H1 (cell line): ENCODE measurements around the gene RETREG1. TPM values are rescaled to one million over a fixed set of nuclear protein-coding genes. Genes with fewer than 3 reads are reported as not detected.
A peak's percentile ranks its signal among the peaks of the same experiment; 100 is the strongest.

Experiments used
- CTCF ChIA-PET: fragments of 300-600 bp; sonication (Branson Sonifier 250); formaldehyde crosslinking; loops from one replicate; lab custom pipeline; 2021; ENCODE audit not compliant: partially characterized antibody; lab: Charles Lee
- POLR2A ChIA-PET: fragments of 300-600 bp; sonication (Branson Sonifier 250); formaldehyde crosslinking; loops from one replicate; lab custom pipeline; 2021; ENCODE audit warnings: inconsistent platforms; ENCODE audit not compliant: partially characterized antibody; lab: Charles Lee
- DNase-seq, 2 experiments: peaks; one replicate each; pipeline versions ENCODE4 v3.0.0 to v3.0.0-alpha.2; 2010 to 2022; ENCODE audit warnings: low spot score in 2 of 2, low read depth in 1 of 2, mixed read lengths in 1 of 2
- FAIRE-seq: peaks from 2 replicates; lab custom pipeline; 2011; peaks lifted over from hg19 to GRCh38; lab: Jason Lieb, UNC
- H2AFZ ChIP-seq: 2 replicates; pipeline ENCODE4 v1.8.1; 2012; ENCODE audit warnings: low read length, inconsistent platforms
- H2AK5ac ChIP-seq: 2 replicates; pipeline ENCODE4 v1.6.1; 2013; ENCODE audit warnings: low read depth, low read length
- H2BK120ac ChIP-seq: replicated peaks from 2 replicates; pipeline ENCODE3; 2013; ENCODE audit warnings: low read depth, low read length, inconsistent platforms
- H2BK12ac ChIP-seq: 2 replicates; pipeline ENCODE4 v1.6.1; 2013; ENCODE audit warnings: low read depth, low read length
- H2BK15ac ChIP-seq: 2 replicates; pipeline ENCODE4 v1.6.1; 2013; ENCODE audit warnings: low read length
- H2BK20ac ChIP-seq: 2 replicates; pipeline ENCODE4 v1.6.1; 2013; ENCODE audit warnings: low read length
- H2BK5ac ChIP-seq: 2 replicates; pipeline ENCODE4 v1.6.1; 2013; ENCODE audit warnings: low read depth, low read length
- H3K14ac ChIP-seq: 2 replicates; pipeline ENCODE4 v1.6.1; 2013; ENCODE audit warnings: inconsistent platforms; ENCODE audit not compliant: insufficient read length
- H3K18ac ChIP-seq: 2 replicates; pipeline ENCODE4 v1.6.1; 2013; ENCODE audit warnings: low read length; ENCODE audit errors: extremely low read depth
- H3K23ac ChIP-seq: 2 replicates; pipeline ENCODE4 v1.6.1; 2013; ENCODE audit warnings: inconsistent platforms; ENCODE audit not compliant: insufficient read length
- H3K23me2 ChIP-seq: 2 replicates; pipeline ENCODE4 v1.6.1; 2013; ENCODE audit warnings: low read depth, low read length
- H3K27ac ChIP-seq: 2 replicates; pipeline ENCODE4 v1.6.1; 2011; ENCODE audit warnings: low read depth, low read length, inconsistent platforms
- H3K27me3 ChIP-seq, 4 experiments: replicated peaks in 1 of 4; 1 replicate in 1 of 4; 2 replicates in 3 of 4; pipeline versions ENCODE4 v1.6.1 to v1.8.1; 2011 to 2013; ENCODE audit warnings: low read length in 3 of 4, mild to moderate bottlenecking in 3 of 4, inconsistent platforms in 2 of 4, mixed read lengths in 2 of 4, moderate library complexity in 1 of 4; ENCODE audit not compliant: control insufficient read depth in 3 of 4, insufficient read depth in 3 of 4; ENCODE audit errors: extremely low read depth in 1 of 4
- H3K36me3 ChIP-seq, 4 experiments: 2 replicates each; pipeline versions ENCODE4 v1.6.1 to v1.8.1; 2011 to 2013; ENCODE audit warnings: mild to moderate bottlenecking in 4 of 4, low read length in 3 of 4, moderate library complexity in 2 of 4, control low read depth in 1 of 4, inconsistent platforms in 1 of 4; ENCODE audit not compliant: insufficient read depth in 4 of 4, control insufficient read depth in 2 of 4
- H3K4ac ChIP-seq: replicated peaks from 2 replicates; pipeline ENCODE3; 2013; ENCODE audit warnings: low read length, low read depth, mixed read lengths, inconsistent platforms; ENCODE audit not compliant: insufficient read length
- H3K4me1 ChIP-seq, 4 experiments: replicated peaks in 1 of 4; 1 replicate in 1 of 4; 2 replicates in 3 of 4; pipeline versions ENCODE4 v1.6.1 to v1.8.1; 2011 to 2013; ENCODE audit warnings: low read length in 3 of 4, inconsistent platforms in 2 of 4, mixed read lengths in 1 of 4; ENCODE audit not compliant: insufficient read depth in 4 of 4, control insufficient read depth in 3 of 4
- H3K4me2 ChIP-seq, 2 experiments: 2 replicates each; pipeline versions ENCODE4 v1.6.1 to v1.8.1; 2011 to 2013; ENCODE audit warnings: low read depth in 2 of 2, low read length in 2 of 2, control low read depth in 1 of 2, inconsistent platforms in 1 of 2, mild to moderate bottlenecking in 1 of 2; ENCODE audit not compliant: insufficient read depth in 1 of 2
- H3K4me3 ChIP-seq, 4 experiments: fragments of 200-600, 300-600 bp in 1 of 4; sonication (generic), shearing (Covaris generic), sonication (Bioruptor Twin) in 1 of 4; 2 replicates each; pipeline versions ENCODE4 v1.5.1 to v1.8.1; 2011 to 2016; ENCODE audit warnings: low read length in 4 of 4, low read depth in 3 of 4, control low read depth in 2 of 4, inconsistent platforms in 2 of 4, mild to moderate bottlenecking in 2 of 4, mixed read lengths in 1 of 4, moderate library complexity in 1 of 4; ENCODE audit not compliant: insufficient read depth in 2 of 4; ENCODE audit errors: extremely low read depth in 1 of 4
- H3K56ac ChIP-seq: replicated peaks from 2 replicates; pipeline ENCODE3; 2013; ENCODE audit warnings: low read depth, mild to moderate bottlenecking, mixed read lengths, low read length, inconsistent platforms; ENCODE audit not compliant: insufficient read length
- H3K79me1 ChIP-seq: 2 replicates; pipeline ENCODE4 v1.6.1; 2013; ENCODE audit warnings: low read depth, low read length, control low read depth
- H3K79me2 ChIP-seq, 2 experiments: 2 replicates each; pipeline versions ENCODE4 v1.6.1 to v1.8.1; 2012 to 2013; ENCODE audit warnings: low read length in 2 of 2, mild to moderate bottlenecking in 2 of 2, inconsistent platforms in 1 of 2; ENCODE audit not compliant: insufficient read depth in 2 of 2, control insufficient read depth in 1 of 2
- H3K9ac ChIP-seq, 4 experiments: replicated peaks in 1 of 4; 1 replicate in 1 of 4; 2 replicates in 3 of 4; pipeline versions ENCODE4 v1.6.1 to v1.8.1; 2011 to 2013; ENCODE audit warnings: low read depth in 3 of 4, low read length in 3 of 4, control low read depth in 2 of 4, mild to moderate bottlenecking in 2 of 4, moderate library complexity in 2 of 4, inconsistent platforms in 1 of 4; ENCODE audit errors: extremely low read depth in 1 of 4
- H3K9me3 ChIP-seq, 2 experiments: 2 replicates each; pipeline versions ENCODE4 v1.6.1 to v1.8.1; 2012 to 2013; ENCODE audit warnings: mild to moderate bottlenecking in 2 of 2, moderate library complexity in 2 of 2, control low read depth in 1 of 2, inconsistent platforms in 1 of 2, low read depth in 1 of 2, low read length in 1 of 2, mixed read lengths in 1 of 2; ENCODE audit not compliant: insufficient read depth in 2 of 2
- H4K20me1 ChIP-seq, 2 experiments: replicated peaks in 1 of 2; 2 replicates each; pipeline versions ENCODE3 to v1.8.1; 2011 to 2013; ENCODE audit warnings: inconsistent platforms in 2 of 2, low read length in 2 of 2, mild to moderate bottlenecking in 1 of 2; ENCODE audit not compliant: insufficient read depth in 2 of 2, control insufficient read depth in 1 of 2
- H4K5ac ChIP-seq: 2 replicates; pipeline ENCODE4 v1.6.1; 2013; ENCODE audit warnings: low read length, low read depth, mixed read lengths, inconsistent platforms; ENCODE audit not compliant: insufficient read length
- H4K8ac ChIP-seq: 2 replicates; pipeline ENCODE4 v1.8.0; 2013; ENCODE audit warnings: mild to moderate bottlenecking, moderate library complexity, low read length, inconsistent platforms; ENCODE audit not compliant: insufficient read depth; ENCODE audit errors: extremely low read depth
- H4K91ac ChIP-seq: replicated peaks from 2 replicates; pipeline ENCODE3; 2013; ENCODE audit warnings: low read length, mixed read lengths, inconsistent platforms; ENCODE audit not compliant: insufficient read length
- WGBS, 2 experiments: shearing (Covaris generic) in 1 of 2; methylation state at CpG; one replicate each; pipeline versions ENCODE4 v1.1.6 to v1.1.7; 2013 to 2015; ENCODE audit warnings: low lambda C conversion rate in 2 of 2, mixed read lengths in 2 of 2, inconsistent platforms in 1 of 2, low coverage in 1 of 2, missing lambda C conversion rate in 1 of 2; ENCODE audit not compliant: insufficient replicate concordance in 2 of 2, insufficient coverage in 1 of 2, insufficient read length in 1 of 2; ENCODE audit errors: extremely low coverage in 1 of 2, missing lambda C conversion rate in 1 of 2; 5-methylcytosine and 5-hydroxymethylcytosine counted together
- polyA plus RNA-seq, 7 experiments: library from polyadenylated mRNA; depleted of rRNA in 3 of 7; stranded (reverse) in 5 of 7; unstranded in 2 of 7; fragments of >200 nt in 5 of 7; fragments of 200-250 nt in 2 of 7; gene quantifications; 1 replicate in 5 of 7; 2 replicates in 1 of 7; 4 replicates in 1 of 7; pipeline versions ENCODE4 v1.2.1 to v1.2.3, GENCODE V29; 2011 to 2013; ENCODE audit warnings: missing spikeins in 2 of 7, mixed read lengths in 2 of 7
- total RNA-seq: library from RNA; stranded (reverse); fragmentation: NEBNext Ultra II Directional; extraction: Animal tissue kit (Norgen Biotek cat#: 25700); gene quantifications from 2 replicates; pipeline ENCODE4 v1.2.1, GENCODE V29; 2021

The RETREG1 gene
- total and polyA plus RNA-seq, 2 of the 8 experiments (the other 6 are each of a cell fraction or from before 2014, with no cell fraction given): 0.62 to 1.9 TPM

DNA sequence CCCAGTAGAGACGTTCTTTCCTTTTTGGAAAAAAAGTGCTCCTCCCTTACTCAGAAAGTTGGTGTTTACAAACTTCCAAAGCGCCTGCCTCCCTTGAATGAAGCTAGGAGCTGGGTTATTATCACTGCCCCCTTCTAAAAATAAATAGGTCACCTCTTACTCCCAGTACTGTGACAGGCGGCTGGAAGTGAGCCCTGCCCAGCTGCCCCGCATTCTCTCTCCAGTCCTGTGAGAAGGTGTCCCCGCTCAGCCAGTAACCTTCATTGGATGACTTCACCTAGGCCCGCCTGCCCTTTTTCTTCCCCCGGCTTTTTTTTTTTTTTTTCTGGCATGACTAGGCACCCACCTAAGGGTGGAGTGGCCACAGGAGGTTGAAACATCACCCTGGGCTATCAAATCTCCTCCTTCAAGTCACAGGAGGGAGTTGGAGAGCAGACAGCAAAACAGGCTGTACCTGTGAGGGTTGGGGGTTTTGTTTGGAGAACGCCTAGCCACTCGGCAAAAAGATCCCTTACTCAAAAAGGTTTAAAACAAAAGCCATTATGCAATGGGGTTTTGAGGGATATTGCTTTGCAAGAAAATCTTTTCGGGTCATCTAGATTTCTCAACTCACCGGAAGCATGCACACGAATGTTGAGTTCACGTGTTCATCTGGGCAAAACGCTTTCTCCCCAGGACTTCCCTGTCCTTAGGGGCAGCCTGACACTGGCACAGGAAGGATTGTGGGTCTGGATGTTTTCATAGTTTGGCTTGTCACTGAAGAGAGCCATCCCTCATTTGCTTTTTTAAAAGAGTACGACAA, 107.9 kb downstream of the RETREG1 start:
- H4K8ac ChIP-seq: no peak overlapping the region
- no peak overlapping the region for H3K9ac ChIP-seq
- H2BK5ac ChIP-seq: no peak overlapping the region
- H2AK5ac ChIP-seq: no peak overlapping the region
- H3K27me3 ChIP-seq: no peaks in the 10 kb centered on the region
- DNase-seq (peak; percentile 13 to 55), FAIRE-seq (no peak)
- no peak overlapping the region for H3K18ac ChIP-seq
- H3K56ac ChIP-seq: no peak overlapping the region
- H3K79me1 ChIP-seq: no peaks in the 10 kb centered on the region
- H4K91ac ChIP-seq: no peak overlapping the region
- no peaks in the 10 kb centered on the region for H3K79me2 ChIP-seq
- H3K4me2 ChIP-seq: peak overlapping the region in 1 of 2 experiments; percentile 50; a peak in 2 of 4 replicates
- H3K23me2 ChIP-seq: no peaks in the 10 kb centered on the region
- CTCF ChIA-PET: interaction anchor here (0.8 to 1.3 kb wide), 2 partner anchors 25 to 39 kb away, joined by 3 read pairs; no protein-coding TSS in a partner anchor
- H3K27ac ChIP-seq: no peak overlapping the region
- H3K4me1 ChIP-seq: peaks cover 0 to 9% (median 2%) of the 10 kb centered on the region in 4 experiments; a peak in 4 of 7 replicates
- no peaks in the 10 kb centered on the region for H3K36me3 ChIP-seq
- H2BK20ac ChIP-seq: no peak overlapping the region
- no peak overlapping the region for H3K4ac ChIP-seq
- no peak overlapping the region for H3K4me3 ChIP-seq
- H2BK120ac ChIP-seq: no peak overlapping the region
- peak overlapping the region; percentile 94 for H2AFZ ChIP-seq
- POLR2A ChIA-PET: no interaction called here
- no peak overlapping the region for H3K14ac ChIP-seq
- H2BK12ac ChIP-seq: no peak overlapping the region
- no peaks in the 10 kb centered on the region for H4K20me1 ChIP-seq
- no peak overlapping the region for H4K5ac ChIP-seq
- no peak overlapping the region for H2BK15ac ChIP-seq
- no peaks in the 10 kb centered on the region for H3K9me3 ChIP-seq
- WGBS, 2 experiments: 50% methylated on average over 13 of the region's 15 CpGs; no CpG with 5 or more reads in 1 of the 2 experiments
- no peak overlapping the region for H3K23ac ChIP-seq
